Measurements from ENCODE around the gene OLR1. TPM values are rescaled to one million over a fixed set of nuclear protein-coding genes. Genes with fewer than 3 reads are reported as not detected.
A peak's percentile ranks its signal among the peaks of the same experiment; 100 is the strongest.

OLR1 gene
- total RNA-seq, 1 donor from 2014 or later: 0.98 TPM

GRCh38 chr12:10174986-10175614, 3.2 kb upstream of the OLR1 start:
- Histone ChIP-seq H3K27me3 (ENCODE audit: insufficient read depth, low read length) (peaks cover 2% of the 10 kb centered on the region), H4K20me1 (ENCODE audit: insufficient read depth, low read length) (no peaks in the 10 kb centered on the region), H3K9ac (ENCODE audit: low read length) (no peak overlapping the region), H3K36me3 (ENCODE audit: insufficient read depth, low read length) (no peaks in the 10 kb centered on the region), H3K4me1 (ENCODE audit: insufficient read depth, low read length) (no peaks in the 10 kb centered on the region), H3K79me2 (ENCODE audit: insufficient read depth, low read length) (no peaks in the 10 kb centered on the region), H3K9me3 (ENCODE audit: insufficient read depth, low read depth, low read length) (no peaks in the 10 kb centered on the region), H3K4me2 (ENCODE audit: low read length) (no peak overlapping the region), H3K4me3 (ENCODE audit: insufficient read depth, low read depth, low read length) (no peak overlapping the region), H3K27ac (ENCODE audit: low read depth, low read length) (no peak overlapping the region), H2AFZ (ENCODE audit: low read depth, low read length) (no peak overlapping the region)
- no peak overlapping the region for H3K27ac Mint-ChIP-seq (ENCODE audit: unreplicated experiment)
- TF ChIP-seq CTCF (IDR thresholded peaks at IDR 0.05; ENCODE audit: insufficient read depth, low read depth, low read length): no peak
- no peak for TF ChIP-seq EZH2 (IDR thresholded peaks at IDR 0.05; ENCODE audit: insufficient read depth, low read length)
- no peak for DNase-seq (ENCODE audit: low read depth)
- no peak for FAIRE-seq
- no peak overlapping the region for H3K4me3 Mint-ChIP-seq (ENCODE audit: unreplicated experiment)
- H3K27me3 Mint-ChIP-seq (ENCODE audit: low read depth, unreplicated experiment): peaks cover 1% of the 10 kb centered on the region
- H3K36me3 Mint-ChIP-seq (ENCODE audit: low read depth, unreplicated experiment): no peaks in the 10 kb centered on the region
- H3K4me1 Mint-ChIP-seq (ENCODE audit: low read depth, unreplicated experiment): peaks cover 8% of the 10 kb centered on the region
- no peaks in the 10 kb centered on the region for H3K9me3 Mint-ChIP-seq (ENCODE audit: unreplicated experiment)

GRCh38 chr12:10170216-10170615, 1.7 kb downstream of the OLR1 start:
- TF ChIP-seq EZH2 (IDR thresholded peaks at IDR 0.05; ENCODE audit: insufficient read depth, low read length) (no peak), CTCF (IDR thresholded peaks at IDR 0.05; ENCODE audit: insufficient read depth, low read depth, low read length) (no peak)

GRCh38 chr12:10169104-10169503, 2.8 kb downstream of the OLR1 start:
- no peak overlapping the region for H3K9ac ChIP-seq (ENCODE audit: low read length)
- H2AFZ ChIP-seq (ENCODE audit: low read depth, low read length): no peak overlapping the region
- H3K4me1 ChIP-seq (ENCODE audit: insufficient read depth, low read length): no peaks in the 10 kb centered on the region
- H3K4me2 ChIP-seq (ENCODE audit: low read length): no peak overlapping the region
- FAIRE-seq (peak; percentile 26), DNase-seq (ENCODE audit: low read depth) (peak; percentile 27)
- H3K27me3 Mint-ChIP-seq (ENCODE audit: low read depth, unreplicated experiment): peaks cover 1% of the 10 kb centered on the region
- no peak overlapping the region for H3K4me3 Mint-ChIP-seq (ENCODE audit: unreplicated experiment)
- no peak overlapping the region for H3K27ac ChIP-seq (ENCODE audit: low read depth, low read length)
- H3K4me3 ChIP-seq (ENCODE audit: insufficient read depth, low read depth, low read length): no peak overlapping the region
- H3K27ac Mint-ChIP-seq (ENCODE audit: unreplicated experiment): no peak overlapping the region
- TF ChIP-seq CTCF (IDR thresholded peaks at IDR 0.05; ENCODE audit: insufficient read depth, low read depth, low read length) (no peak), EZH2 (IDR thresholded peaks at IDR 0.05; ENCODE audit: insufficient read depth, low read length) (no peak)
- H3K4me1 Mint-ChIP-seq (ENCODE audit: low read depth, unreplicated experiment): peaks cover 5% of the 10 kb centered on the region
- no peaks in the 10 kb centered on the region for H3K36me3 Mint-ChIP-seq (ENCODE audit: low read depth, unreplicated experiment)
- no peaks in the 10 kb centered on the region for H3K9me3 ChIP-seq (ENCODE audit: insufficient read depth, low read depth, low read length)
- H3K79me2 ChIP-seq (ENCODE audit: insufficient read depth, low read length): no peaks in the 10 kb centered on the region
- no peaks in the 10 kb centered on the region for H3K9me3 Mint-ChIP-seq (ENCODE audit: unreplicated experiment)
- H4K20me1 ChIP-seq (ENCODE audit: insufficient read depth, low read length): no peaks in the 10 kb centered on the region
- no peaks in the 10 kb centered on the region for H3K27me3 ChIP-seq (ENCODE audit: insufficient read depth, low read length)
- no peaks in the 10 kb centered on the region for H3K36me3 ChIP-seq (ENCODE audit: insufficient read depth, low read length)

More at GRCh38 chr12:10170216-10170615, 1.7 kb downstream of the OLR1 start:
- H4K20me1 ChIP-seq (ENCODE audit: insufficient read depth, low read length): no peaks in the 10 kb centered on the region
- H3K36me3 ChIP-seq (ENCODE audit: insufficient read depth, low read length): no peaks in the 10 kb centered on the region
- peaks cover 1% of the 10 kb centered on the region for H3K27me3 Mint-ChIP-seq (ENCODE audit: low read depth, unreplicated experiment)
- no peak overlapping the region for H3K9ac ChIP-seq (ENCODE audit: low read length)
- DNase-seq (ENCODE audit: low read depth) (no peak), FAIRE-seq (no peak)
- no peak overlapping the region for H2AFZ ChIP-seq (ENCODE audit: low read depth, low read length)
- no peak overlapping the region for H3K4me2 ChIP-seq (ENCODE audit: low read length)
- H3K79me2 ChIP-seq (ENCODE audit: insufficient read depth, low read length): no peaks in the 10 kb centered on the region
- no peaks in the 10 kb centered on the region for H3K9me3 ChIP-seq (ENCODE audit: insufficient read depth, low read depth, low read length)
- no peaks in the 10 kb centered on the region for H3K9me3 Mint-ChIP-seq (ENCODE audit: unreplicated experiment)
- H3K4me3 ChIP-seq (ENCODE audit: insufficient read depth, low read depth, low read length): no peak overlapping the region
- no peak overlapping the region for H3K27ac ChIP-seq (ENCODE audit: low read depth, low read length)
- H3K36me3 Mint-ChIP-seq (ENCODE audit: low read depth, unreplicated experiment): no peaks in the 10 kb centered on the region
- H3K27ac Mint-ChIP-seq (ENCODE audit: unreplicated experiment): no peak overlapping the region
- H3K4me1 Mint-ChIP-seq (ENCODE audit: low read depth, unreplicated experiment): peaks cover 5% of the 10 kb centered on the region
- no peak overlapping the region for H3K4me3 Mint-ChIP-seq (ENCODE audit: unreplicated experiment)
- no peaks in the 10 kb centered on the region for H3K4me1 ChIP-seq (ENCODE audit: insufficient read depth, low read length)
- no peaks in the 10 kb centered on the region for H3K27me3 ChIP-seq (ENCODE audit: insufficient read depth, low read length)
